ENCODE results near the gene LAX1.

DNA sequence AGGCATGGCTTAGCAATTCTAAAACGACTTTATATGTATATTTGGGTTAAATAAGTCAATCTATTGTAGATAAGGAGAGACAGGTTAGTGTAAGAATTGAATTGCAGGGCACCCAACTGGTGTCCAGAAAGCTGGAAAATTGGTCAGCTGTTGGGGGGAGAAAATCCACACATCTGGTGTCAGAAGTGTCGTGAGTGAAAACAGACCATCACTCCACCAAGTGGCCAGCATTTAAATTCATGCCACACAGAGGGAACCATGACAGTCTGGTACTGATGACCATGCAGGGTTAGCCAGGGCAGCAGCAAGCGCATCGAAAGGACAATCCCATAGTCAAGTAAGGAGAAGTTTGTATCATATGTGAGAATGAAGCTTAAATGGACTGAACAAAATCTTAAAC lies 11.7 kb downstream of the LAX1 start:
- TF ChIP-seq, protein P1, sequence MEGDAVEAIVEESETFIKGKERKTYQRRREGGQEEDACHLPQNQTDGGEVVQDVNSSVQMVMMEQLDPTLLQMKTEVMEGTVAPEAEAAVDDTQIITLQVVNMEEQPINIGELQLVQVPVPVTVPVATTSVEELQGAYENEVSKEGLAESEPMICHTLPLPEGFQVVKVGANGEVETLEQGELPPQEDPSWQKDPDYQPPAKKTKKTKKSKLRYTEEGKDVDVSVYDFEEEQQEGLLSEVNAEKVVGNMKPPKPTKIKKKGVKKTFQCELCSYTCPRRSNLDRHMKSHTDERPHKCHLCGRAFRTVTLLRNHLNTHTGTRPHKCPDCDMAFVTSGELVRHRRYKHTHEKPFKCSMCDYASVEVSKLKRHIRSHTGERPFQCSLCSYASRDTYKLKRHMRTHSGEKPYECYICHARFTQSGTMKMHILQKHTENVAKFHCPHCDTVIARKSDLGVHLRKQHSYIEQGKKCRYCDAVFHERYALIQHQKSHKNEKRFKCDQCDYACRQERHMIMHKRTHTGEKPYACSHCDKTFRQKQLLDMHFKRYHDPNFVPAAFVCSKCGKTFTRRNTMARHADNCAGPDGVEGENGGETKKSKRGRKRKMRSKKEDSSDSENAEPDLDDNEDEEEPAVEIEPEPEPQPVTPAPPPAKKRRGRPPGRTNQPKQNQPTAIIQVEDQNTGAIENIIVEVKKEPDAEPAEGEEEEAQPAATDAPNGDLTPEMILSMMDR (IDR thresholded peaks at IDR 0.05; ENCODE audit: insufficient read depth, low read depth, low read length) = no peak
- TF ChIP-seq EZH2 (IDR thresholded peaks at IDR 0.05; ENCODE audit: insufficient read depth, low read length) = no peak
